H1 (cell line): ENCODE results near the gene CWC25. TPM values are rescaled to one million over a fixed set of nuclear protein-coding genes. Genes with fewer than 3 reads are reported as not detected.
A peak's percentile ranks its signal among the peaks of the same experiment; 100 is the strongest.

ENCODE experiments used
- CTCF ChIA-PET: fragments of 300-600 bp; sonication (Branson Sonifier 250); formaldehyde crosslinking; loops from one replicate; lab custom pipeline; 2021; ENCODE audit not compliant: partially characterized antibody; lab: Charles Lee
- POLR2A ChIA-PET: fragments of 300-600 bp; sonication (Branson Sonifier 250); formaldehyde crosslinking; loops from one replicate; lab custom pipeline; 2021; ENCODE audit warnings: inconsistent platforms; ENCODE audit not compliant: partially characterized antibody; lab: Charles Lee
- DNase-seq, 2 experiments: peaks; one replicate each; pipeline versions ENCODE4 v3.0.0 to v3.0.0-alpha.2; 2010 to 2022; ENCODE audit warnings: low spot score in 2 of 2, low read depth in 1 of 2, mixed read lengths in 1 of 2
- FAIRE-seq: peaks from 2 replicates; lab custom pipeline; 2011; peaks lifted over from hg19 to GRCh38; lab: Jason Lieb, UNC
- H2AFZ ChIP-seq: 2 replicates; pipeline ENCODE4 v1.8.1; 2012; ENCODE audit warnings: low read length, inconsistent platforms
- H2AK5ac ChIP-seq: 2 replicates; pipeline ENCODE4 v1.6.1; 2013; ENCODE audit warnings: low read depth, low read length
- H2BK120ac ChIP-seq: replicated peaks from 2 replicates; pipeline ENCODE3; 2013; ENCODE audit warnings: low read depth, low read length, inconsistent platforms
- H2BK12ac ChIP-seq: 2 replicates; pipeline ENCODE4 v1.6.1; 2013; ENCODE audit warnings: low read depth, low read length
- H2BK15ac ChIP-seq: 2 replicates; pipeline ENCODE4 v1.6.1; 2013; ENCODE audit warnings: low read length
- H2BK20ac ChIP-seq: 2 replicates; pipeline ENCODE4 v1.6.1; 2013; ENCODE audit warnings: low read length
- H2BK5ac ChIP-seq: 2 replicates; pipeline ENCODE4 v1.6.1; 2013; ENCODE audit warnings: low read depth, low read length
- H3K14ac ChIP-seq: 2 replicates; pipeline ENCODE4 v1.6.1; 2013; ENCODE audit warnings: inconsistent platforms; ENCODE audit not compliant: insufficient read length
- H3K18ac ChIP-seq: 2 replicates; pipeline ENCODE4 v1.6.1; 2013; ENCODE audit warnings: low read length; ENCODE audit errors: extremely low read depth
- H3K23ac ChIP-seq: 2 replicates; pipeline ENCODE4 v1.6.1; 2013; ENCODE audit warnings: inconsistent platforms; ENCODE audit not compliant: insufficient read length
- H3K23me2 ChIP-seq: 2 replicates; pipeline ENCODE4 v1.6.1; 2013; ENCODE audit warnings: low read depth, low read length
- H3K27ac ChIP-seq: 2 replicates; pipeline ENCODE4 v1.6.1; 2011; ENCODE audit warnings: low read depth, low read length, inconsistent platforms
- H3K27me3 ChIP-seq, 4 experiments: replicated peaks in 1 of 4; 1 replicate in 1 of 4; 2 replicates in 3 of 4; pipeline versions ENCODE4 v1.6.1 to v1.8.1; 2011 to 2013; ENCODE audit warnings: low read length in 3 of 4, mild to moderate bottlenecking in 3 of 4, inconsistent platforms in 2 of 4, mixed read lengths in 2 of 4, moderate library complexity in 1 of 4; ENCODE audit not compliant: control insufficient read depth in 3 of 4, insufficient read depth in 3 of 4; ENCODE audit errors: extremely low read depth in 1 of 4
- H3K36me3 ChIP-seq, 4 experiments: 2 replicates each; pipeline versions ENCODE4 v1.6.1 to v1.8.1; 2011 to 2013; ENCODE audit warnings: mild to moderate bottlenecking in 4 of 4, low read length in 3 of 4, moderate library complexity in 2 of 4, control low read depth in 1 of 4, inconsistent platforms in 1 of 4; ENCODE audit not compliant: insufficient read depth in 4 of 4, control insufficient read depth in 2 of 4
- H3K4ac ChIP-seq: replicated peaks from 2 replicates; pipeline ENCODE3; 2013; ENCODE audit warnings: low read length, low read depth, mixed read lengths, inconsistent platforms; ENCODE audit not compliant: insufficient read length
- H3K4me1 ChIP-seq, 4 experiments: replicated peaks in 1 of 4; 1 replicate in 1 of 4; 2 replicates in 3 of 4; pipeline versions ENCODE4 v1.6.1 to v1.8.1; 2011 to 2013; ENCODE audit warnings: low read length in 3 of 4, inconsistent platforms in 2 of 4, mixed read lengths in 1 of 4; ENCODE audit not compliant: insufficient read depth in 4 of 4, control insufficient read depth in 3 of 4
- H3K4me2 ChIP-seq, 2 experiments: 2 replicates each; pipeline versions ENCODE4 v1.6.1 to v1.8.1; 2011 to 2013; ENCODE audit warnings: low read depth in 2 of 2, low read length in 2 of 2, control low read depth in 1 of 2, inconsistent platforms in 1 of 2, mild to moderate bottlenecking in 1 of 2; ENCODE audit not compliant: insufficient read depth in 1 of 2
- H3K4me3 ChIP-seq, 4 experiments: fragments of 200-600, 300-600 bp in 1 of 4; sonication (generic), shearing (Covaris generic), sonication (Bioruptor Twin) in 1 of 4; 2 replicates each; pipeline versions ENCODE4 v1.5.1 to v1.8.1; 2011 to 2016; ENCODE audit warnings: low read length in 4 of 4, low read depth in 3 of 4, control low read depth in 2 of 4, inconsistent platforms in 2 of 4, mild to moderate bottlenecking in 2 of 4, mixed read lengths in 1 of 4, moderate library complexity in 1 of 4; ENCODE audit not compliant: insufficient read depth in 2 of 4; ENCODE audit errors: extremely low read depth in 1 of 4
- H3K56ac ChIP-seq: replicated peaks from 2 replicates; pipeline ENCODE3; 2013; ENCODE audit warnings: low read depth, mild to moderate bottlenecking, mixed read lengths, low read length, inconsistent platforms; ENCODE audit not compliant: insufficient read length
- H3K79me1 ChIP-seq: 2 replicates; pipeline ENCODE4 v1.6.1; 2013; ENCODE audit warnings: low read depth, low read length, control low read depth
- H3K79me2 ChIP-seq, 2 experiments: 2 replicates each; pipeline versions ENCODE4 v1.6.1 to v1.8.1; 2012 to 2013; ENCODE audit warnings: low read length in 2 of 2, mild to moderate bottlenecking in 2 of 2, inconsistent platforms in 1 of 2; ENCODE audit not compliant: insufficient read depth in 2 of 2, control insufficient read depth in 1 of 2
- H3K9ac ChIP-seq, 4 experiments: replicated peaks in 1 of 4; 1 replicate in 1 of 4; 2 replicates in 3 of 4; pipeline versions ENCODE4 v1.6.1 to v1.8.1; 2011 to 2013; ENCODE audit warnings: low read depth in 3 of 4, low read length in 3 of 4, control low read depth in 2 of 4, mild to moderate bottlenecking in 2 of 4, moderate library complexity in 2 of 4, inconsistent platforms in 1 of 4; ENCODE audit errors: extremely low read depth in 1 of 4
- H3K9me3 ChIP-seq, 2 experiments: 2 replicates each; pipeline versions ENCODE4 v1.6.1 to v1.8.1; 2012 to 2013; ENCODE audit warnings: mild to moderate bottlenecking in 2 of 2, moderate library complexity in 2 of 2, control low read depth in 1 of 2, inconsistent platforms in 1 of 2, low read depth in 1 of 2, low read length in 1 of 2, mixed read lengths in 1 of 2; ENCODE audit not compliant: insufficient read depth in 2 of 2
- H4K20me1 ChIP-seq, 2 experiments: replicated peaks in 1 of 2; 2 replicates each; pipeline versions ENCODE3 to v1.8.1; 2011 to 2013; ENCODE audit warnings: inconsistent platforms in 2 of 2, low read length in 2 of 2, mild to moderate bottlenecking in 1 of 2; ENCODE audit not compliant: insufficient read depth in 2 of 2, control insufficient read depth in 1 of 2
- H4K5ac ChIP-seq: 2 replicates; pipeline ENCODE4 v1.6.1; 2013; ENCODE audit warnings: low read length, low read depth, mixed read lengths, inconsistent platforms; ENCODE audit not compliant: insufficient read length
- H4K8ac ChIP-seq: 2 replicates; pipeline ENCODE4 v1.8.0; 2013; ENCODE audit warnings: mild to moderate bottlenecking, moderate library complexity, low read length, inconsistent platforms; ENCODE audit not compliant: insufficient read depth; ENCODE audit errors: extremely low read depth
- H4K91ac ChIP-seq: replicated peaks from 2 replicates; pipeline ENCODE3; 2013; ENCODE audit warnings: low read length, mixed read lengths, inconsistent platforms; ENCODE audit not compliant: insufficient read length
- ASH2L ChIP-seq: fragments of 200-600, 300-600 bp; sonication (generic); IDR thresholded peaks from one replicate; pipeline ENCODE4 v1.7.1; 2017; ENCODE audit warnings: low read length
- BRCA1 ChIP-seq: IDR thresholded peaks from 2 replicates; pipeline ENCODE4 v1.6.1; 2012; ENCODE audit warnings: low read depth, low read length, improper control_type of control experiment
- CTBP2 ChIP-seq: IDR thresholded peaks from 2 replicates; pipeline ENCODE4 v1.7.0; 2011; ENCODE audit warnings: borderline replicate concordance, mild to moderate bottlenecking, moderate library complexity, mixed read lengths, low read length; ENCODE audit not compliant: insufficient read depth, insufficient read length
- KDM5A ChIP-seq: fragments of 200-600 bp; IDR thresholded peaks from 2 replicates; pipeline ENCODE4 v1.7.1; 2012; ENCODE audit warnings: mild to moderate bottlenecking, low read length, inconsistent platforms, mixed read lengths
- POLR2AphosphoS5 ChIP-seq: IDR thresholded peaks from 2 replicates; pipeline ENCODE4 v1.6.1; 2011; ENCODE audit warnings: low read depth, low read length
- SIX5 ChIP-seq: IDR thresholded peaks from 2 replicates; pipeline ENCODE4 v1.6.1; 2011; ENCODE audit warnings: mild to moderate bottlenecking, low read depth, low read length
- SP1 ChIP-seq: IDR thresholded peaks from 2 replicates; pipeline ENCODE4 v1.6.1; 2011; ENCODE audit warnings: low read depth, low read length
- SRF ChIP-seq: IDR thresholded peaks from 2 replicates; pipeline ENCODE4 v1.6.1; 2011; ENCODE audit warnings: mild to moderate bottlenecking, low read depth, low read length, moderate library complexity
- TBP ChIP-seq: IDR thresholded peaks from 2 replicates; pipeline ENCODE4 v1.6.1; 2011; ENCODE audit warnings: low read depth, low read length, improper control_type of control experiment
- WGBS, 2 experiments: shearing (Covaris generic) in 1 of 2; methylation state at CpG; one replicate each; pipeline versions ENCODE4 v1.1.6 to v1.1.7; 2013 to 2015; ENCODE audit warnings: low lambda C conversion rate in 2 of 2, mixed read lengths in 2 of 2, inconsistent platforms in 1 of 2, low coverage in 1 of 2, missing lambda C conversion rate in 1 of 2; ENCODE audit not compliant: insufficient replicate concordance in 2 of 2, insufficient coverage in 1 of 2, insufficient read length in 1 of 2; ENCODE audit errors: extremely low coverage in 1 of 2, missing lambda C conversion rate in 1 of 2; 5-methylcytosine and 5-hydroxymethylcytosine counted together
- polyA plus RNA-seq, 7 experiments: library from polyadenylated mRNA; depleted of rRNA in 3 of 7; stranded (reverse) in 5 of 7; unstranded in 2 of 7; fragments of >200 nt in 5 of 7; fragments of 200-250 nt in 2 of 7; gene quantifications; 1 replicate in 5 of 7; 2 replicates in 1 of 7; 4 replicates in 1 of 7; pipeline versions ENCODE4 v1.2.1 to v1.2.3, GENCODE V29; 2011 to 2013; ENCODE audit warnings: missing spikeins in 2 of 7, mixed read lengths in 2 of 7
- total RNA-seq: library from RNA; stranded (reverse); fragmentation: NEBNext Ultra II Directional; extraction: Animal tissue kit (Norgen Biotek cat#: 25700); gene quantifications from 2 replicates; pipeline ENCODE4 v1.2.1, GENCODE V29; 2021
- TF ChIP-seq, protein P1 (sequence below): IDR thresholded peaks from 2 replicates; pipeline ENCODE4 v1.6.1; 2011; ENCODE audit warnings: low read length, improper control_type of control experiment

The CWC25 gene
- total and polyA plus RNA-seq, 2 of the 8 experiments (the other 6 are each of a cell fraction or from before 2014, with no cell fraction given): 11.1 to 13.1 TPM

DNA sequence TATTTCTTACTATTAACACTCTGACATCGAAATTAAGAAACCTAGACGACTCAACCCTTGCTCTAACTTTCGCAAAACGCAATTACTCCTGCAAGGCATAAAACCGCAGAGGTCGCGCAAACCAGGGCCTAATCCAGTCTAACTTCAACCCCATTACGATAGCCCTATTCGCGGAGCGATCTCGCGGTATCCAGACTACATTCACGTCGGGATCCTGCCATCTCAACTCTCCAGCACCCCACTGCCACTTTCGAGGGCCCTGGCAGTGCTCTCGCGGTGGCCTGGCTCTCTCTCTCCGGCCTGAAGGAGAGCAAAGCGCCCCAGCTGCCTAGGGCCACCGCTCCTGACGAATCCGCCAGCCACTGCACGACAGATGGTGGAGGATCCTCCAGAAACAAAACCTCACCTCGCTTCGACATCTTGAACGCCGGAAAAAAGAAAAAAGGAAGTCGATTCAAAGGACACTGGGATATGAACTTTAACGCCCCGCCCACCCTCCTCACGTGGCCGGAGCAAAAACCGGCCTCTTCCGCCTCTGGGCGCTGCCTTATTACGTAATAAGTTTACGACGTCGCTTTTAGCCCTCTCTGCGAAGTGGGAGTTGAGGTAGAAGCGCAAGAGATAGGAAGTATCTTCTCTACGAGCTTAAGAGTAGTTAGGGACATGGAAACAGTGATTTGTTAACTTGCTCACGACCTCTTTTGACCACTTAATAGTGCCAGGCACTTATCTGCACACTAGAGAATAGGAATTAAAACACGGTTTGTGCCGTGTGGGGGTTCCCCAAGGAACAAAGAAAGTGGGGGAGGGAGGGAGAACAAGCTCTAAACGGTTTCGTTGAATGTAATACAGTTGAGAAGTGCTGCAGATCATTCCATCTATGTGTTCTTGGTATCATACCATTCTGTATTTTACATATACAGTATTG lies 28.4 kb upstream of the CWC25 start, which contains the start of gene RPL23:
RPL23 (minus strand) TSS at position 430 of the 928 bp plus-strand sequence; CDS start at position 419, 11 bp downstream.
- peak within 1 kb of the TSS; percentile 63 for H3K14ac ChIP-seq
- POLR2A ChIA-PET: interaction anchor here (0.8 to 15.5 kb wide), 44 partner anchors 16 to 347 kb away, joined by 3 to 468 read pairs (median 4); partner anchors contain the start of genes CWC25, FBXO47, LASP1 and LASP1NB
- no peak within 1 kb of the TSS for H3K23ac ChIP-seq
- H3K4ac ChIP-seq: peak within 1 kb of the TSS; percentile 100
- peak within 1 kb of the TSS; percentile 99; the same call in 1 of the 2 replicates for H4K8ac ChIP-seq
- H3K27ac ChIP-seq: peak within 1 kb of the TSS; percentile 97
- H3K56ac ChIP-seq: peak within 1 kb of the TSS; percentile 36
- H4K5ac ChIP-seq: peak within 1 kb of the TSS; percentile 94
- WGBS, 2 experiments: 3% methylated on average over 48 of the region's 48 CpGs; no CpG with 5 or more reads in 1 of the 2 experiments
- no peaks in the 10 kb centered on the region for H3K9me3 ChIP-seq
- CTCF ChIA-PET: interaction anchor here (0.6 to 2.6 kb wide), 16 partner anchors 10 to 768 kb away, joined by 3 to 10 read pairs (median 4); no protein-coding TSS in a partner anchor
- peak within 1 kb of the TSS; percentile 90 to 100 (median 97) for H3K4me3 ChIP-seq
- H3K36me3 ChIP-seq: peaks cover 37 to 45% (median 42%) of the 10 kb centered on the region in 4 experiments
- peak within 1 kb of the TSS; percentile 93 to 99 (median 96) for H3K9ac ChIP-seq
- H3K18ac ChIP-seq: peak within 1 kb of the TSS; percentile 97
- peak within 1 kb of the TSS; percentile 90 for H4K91ac ChIP-seq
- H2BK15ac ChIP-seq: no peak within 1 kb of the TSS
- peak; percentile 85 to 90 for DNase-seq
- H2AK5ac ChIP-seq: peak within 1 kb of the TSS; percentile 87
- no peak within 1 kb of the TSS for H2BK20ac ChIP-seq
- H3K4me2 ChIP-seq: peak within 1 kb of the TSS; percentile 88 to 95
- no peak for FAIRE-seq
- H2BK120ac ChIP-seq: no peak within 1 kb of the TSS
- no peaks in the 10 kb centered on the region; the same call in none of the 2 replicates for H3K79me1 ChIP-seq
- H3K4me1 ChIP-seq: peaks cover 3 to 10% (median 5%) of the 10 kb centered on the region in 4 experiments; a peak in 5 of 7 replicates
- H2BK12ac ChIP-seq: peak within 1 kb of the TSS; percentile 94; the same call in 1 of the 2 replicates
- peak within 1 kb of the TSS; percentile 72 for H2AFZ ChIP-seq
- peaks cover 22 to 35% of the 10 kb centered on the region in 2 experiments for H3K79me2 ChIP-seq
- no peaks in the 10 kb centered on the region for H3K27me3 ChIP-seq
- peaks cover 6 to 19% of the 10 kb centered on the region in 2 experiments for H4K20me1 ChIP-seq
- H2BK5ac ChIP-seq: peak within 1 kb of the TSS; percentile 99
- peaks cover 10% of the 10 kb centered on the region for H3K23me2 ChIP-seq
- TF ChIP-seq, protein P1, sequence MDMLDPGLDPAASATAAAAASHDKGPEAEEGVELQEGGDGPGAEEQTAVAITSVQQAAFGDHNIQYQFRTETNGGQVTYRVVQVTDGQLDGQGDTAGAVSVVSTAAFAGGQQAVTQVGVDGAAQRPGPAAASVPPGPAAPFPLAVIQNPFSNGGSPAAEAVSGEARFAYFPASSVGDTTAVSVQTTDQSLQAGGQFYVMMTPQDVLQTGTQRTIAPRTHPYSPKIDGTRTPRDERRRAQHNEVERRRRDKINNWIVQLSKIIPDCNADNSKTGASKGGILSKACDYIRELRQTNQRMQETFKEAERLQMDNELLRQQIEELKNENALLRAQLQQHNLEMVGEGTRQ: peak; percentile 92
- TF ChIP-seq CTBP2: no peak
- peak; percentile 86 for TF ChIP-seq BRCA1
- peak; percentile 49; the same call in 1 of the 2 replicates for TF ChIP-seq KDM5A
- peak; percentile 79 for TF ChIP-seq SRF
- TF ChIP-seq SIX5: no peak
- TF ChIP-seq ASH2L: peak; percentile 86
- peak; percentile 93 for TF ChIP-seq POLR2AphosphoS5
- peak; percentile 82 for TF ChIP-seq SP1
- TF ChIP-seq TBP: peak; percentile 97
